HEK293 (cell line): ENCODE results near the gene PSMA7.

Experiments
- CTCF ChIA-PET: fragments of 350-600 bp; formaldehyde crosslinking; extraction: SDS; loops from one replicate; lab custom pipeline; 2021; ENCODE audit warnings: antibody characterized with exemption; lab: Yijun Ruan, JAX
- POLR2A ChIA-PET: fragments of 300-600 bp; formaldehyde crosslinking; extraction: SDS; loops from one replicate; lab custom pipeline; 2020; ENCODE audit warnings: antibody characterized with exemption, inconsistent platforms; lab: Yijun Ruan, JAX
- H3K27ac ChIP-seq: fragments of 200-500 bp; sonication (Bioruptor generic); 2 replicates; pipeline ENCODE4 v1.5.1; 2014; ENCODE audit warnings: low read depth, low read length, control low read depth, inconsistent platforms; ENCODE audit errors: extremely low read depth
- H3K36me3 ChIP-seq, 2 experiments: fragments of 200-500 bp in 1 of 2; sonication (Bioruptor generic) in 1 of 2; 1 replicate in 1 of 2; 2 replicates in 1 of 2; pipeline ENCODE4 v1.5.1; 2014 to 2017; ENCODE audit warnings: inconsistent platforms in 2 of 2, low read length in 2 of 2; ENCODE audit not compliant: control insufficient read depth in 2 of 2, insufficient read depth in 1 of 2
- H3K4me1 ChIP-seq: fragments of 200-500 bp; sonication (Bioruptor generic); 2 replicates; pipeline ENCODE4 v1.5.1; 2014; ENCODE audit warnings: mild to moderate bottlenecking, low read length, inconsistent platforms; ENCODE audit not compliant: control insufficient read depth, insufficient read depth
- H3K4me3 ChIP-seq: 2 replicates; pipeline ENCODE4 v1.5.1; 2011; ENCODE audit warnings: low read depth, mild to moderate bottlenecking, control low read depth, low read length, moderate library complexity
- H3K9me3 ChIP-seq: fragments of 200-500 bp; sonication (Bioruptor generic); 2 replicates; pipeline ENCODE4 v1.5.1; 2014; ENCODE audit warnings: low read depth, low read length, inconsistent platforms; ENCODE audit not compliant: control insufficient read depth, insufficient read depth
- EGR2 ChIP-seq: fragments of 450-650 bp; formaldehyde crosslinking; IDR thresholded peaks from 2 replicates; pipeline ENCODE4 v1.5.1; 2016; ENCODE audit warnings: low read depth, missing biosample characterization, missing genetic modification characterization
- GLI4 ChIP-seq: fragments of 450-650 bp; formaldehyde crosslinking; IDR thresholded peaks from 2 replicates; pipeline ENCODE4 v1.5.1; 2016; ENCODE audit warnings: missing biosample characterization, missing genetic modification characterization
- GLIS2 ChIP-seq: fragments of 450-650 bp; formaldehyde crosslinking; IDR thresholded peaks from 2 replicates; pipeline ENCODE4 v1.5.1; 2016; ENCODE audit warnings: missing biosample characterization, missing genetic modification characterization
- HIC1 ChIP-seq: fragments of 450-650 bp; formaldehyde crosslinking; IDR thresholded peaks from 2 replicates; pipeline ENCODE4 v1.5.1; 2016; ENCODE audit warnings: missing biosample characterization, missing genetic modification characterization
- KLF16 ChIP-seq: fragments of 450-650 bp; formaldehyde crosslinking; IDR thresholded peaks from 2 replicates; pipeline ENCODE4 v1.5.1; 2017; ENCODE audit warnings: missing biosample characterization, missing genetic modification characterization
- OSR2 ChIP-seq: fragments of 450-650 bp; formaldehyde crosslinking; IDR thresholded peaks from 2 replicates; pipeline ENCODE4 v1.5.1; 2016; ENCODE audit warnings: missing biosample characterization, missing genetic modification characterization
- ZFHX2 ChIP-seq: fragments of 450-650 bp; formaldehyde crosslinking; conservative IDR thresholded peaks from 2 replicates; pipeline ENCODE4 v1.5.1; 2016; ENCODE audit warnings: missing biosample characterization, missing genetic modification characterization
- ZNF10 ChIP-seq: fragments of 450-650 bp; formaldehyde crosslinking; IDR thresholded peaks from 2 replicates; pipeline ENCODE4 v1.5.1; 2017; ENCODE audit warnings: missing biosample characterization, missing genetic modification characterization
- ZNF132 ChIP-seq: fragments of 450-650 bp; formaldehyde crosslinking; IDR thresholded peaks from 2 replicates; pipeline ENCODE4 v1.5.1; 2017; ENCODE audit warnings: missing biosample characterization, missing genetic modification characterization, borderline replicate concordance
- ZNF16 ChIP-seq: fragments of 450-650 bp; formaldehyde crosslinking; IDR thresholded peaks from 2 replicates; pipeline ENCODE4 v1.5.1; 2016; ENCODE audit warnings: low read depth, missing biosample characterization, missing genetic modification characterization
- ZNF302 ChIP-seq: fragments of 450-650 bp; formaldehyde crosslinking; IDR thresholded peaks from 2 replicates; pipeline ENCODE4 v1.5.1; 2016; ENCODE audit warnings: missing biosample characterization, missing genetic modification characterization, low read depth
- ZNF391 ChIP-seq: fragments of 450-650 bp; formaldehyde crosslinking; IDR thresholded peaks from 2 replicates; pipeline ENCODE4 v1.5.1; 2016; ENCODE audit warnings: low read depth, missing biosample characterization, missing genetic modification characterization, borderline replicate concordance
- ZNF529 ChIP-seq: fragments of 450-650 bp; formaldehyde crosslinking; IDR thresholded peaks from 2 replicates; pipeline ENCODE4 v1.5.1; 2017; ENCODE audit warnings: missing genetic modification characterization, missing biosample characterization; ENCODE audit not compliant: insufficient replicate concordance
- ZNF610 ChIP-seq: fragments of 450-650 bp; formaldehyde crosslinking; IDR thresholded peaks from 2 replicates; pipeline ENCODE4 v1.5.1; 2016; ENCODE audit warnings: missing biosample characterization, missing genetic modification characterization, borderline replicate concordance
- ZNF629 ChIP-seq: fragments of 450-650 bp; formaldehyde crosslinking; IDR thresholded peaks from 2 replicates; pipeline ENCODE4 v1.5.1; 2017; ENCODE audit warnings: missing biosample characterization, missing genetic modification characterization
- ZNF658 ChIP-seq: fragments of 450-650 bp; formaldehyde crosslinking; IDR thresholded peaks from 2 replicates; pipeline ENCODE4; 2016; ENCODE audit warnings: missing biosample characterization, missing genetic modification characterization
- ZNF791 ChIP-seq: fragments of 450-650 bp; formaldehyde crosslinking; IDR thresholded peaks from 2 replicates; pipeline ENCODE4 v1.5.1; 2016; ENCODE audit warnings: missing biosample characterization, missing genetic modification characterization

Gene PSMA7

GRCh38 chr20:62159052-62159451 lies 15.9 kb upstream of the PSMA7 start:
- POLR2A ChIA-PET = no interaction called here
- TF ChIP-seq ZFHX2 (tag by site-specific recombination) (peak; percentile 48), ZNF610 (tag by site-specific recombination) (no peak), ZNF302 (tag by site-specific recombination) (no peak), ZNF791 (tag by site-specific recombination) (no peak), ZNF658 (tag by site-specific recombination) (no peak), EGR2 (tag by site-specific recombination) (peak; percentile 39; the same call in 1 of the 2 replicates), ZNF16 (tag by site-specific recombination) (no peak), GLIS2 (tag by site-specific recombination) (peak; percentile 57)
- TF ChIP-seq, all 188 proteins: peak for 3
- H3K4me3 ChIP-seq = no peak overlapping the region
- no peak overlapping the region for H3K27ac ChIP-seq
- H3K36me3 ChIP-seq = peaks cover 0 to 44% of the 10 kb centered on the region in 2 experiments; a peak in 2 of 3 replicates
- H3K9me3 ChIP-seq = no peaks in the 10 kb centered on the region
- CTCF ChIA-PET = interaction anchor here (0.7 kb wide), 1 partner anchor 94 kb away, joined by 3 read pairs; no protein-coding TSS in a partner anchor
- H3K4me1 ChIP-seq = no peaks in the 10 kb centered on the region

GRCh38 chr20:62158541-62158940 lies 15.3 kb upstream of the PSMA7 start:
- H3K4me1 ChIP-seq = no peaks in the 10 kb centered on the region
- H3K4me3 ChIP-seq = no peak overlapping the region
- H3K36me3 ChIP-seq = peaks cover 0 to 43% of the 10 kb centered on the region in 2 experiments; a peak in 2 of 3 replicates
- H3K27ac ChIP-seq = no peak overlapping the region
- no peaks in the 10 kb centered on the region for H3K9me3 ChIP-seq
- POLR2A ChIA-PET = no interaction called here
- TF ChIP-seq ZNF132 (tag by site-specific recombination) = no peak
- TF ChIP-seq GLI4 (tag by site-specific recombination) = no peak
- no peak for TF ChIP-seq KLF16 (tag by site-specific recombination)
- no peak for TF ChIP-seq ZNF10
- TF ChIP-seq OSR2 (tag by site-specific recombination) = no peak
- no peak for TF ChIP-seq ZNF629 (tag by site-specific recombination)
- TF ChIP-seq, all 188 proteins: peak for 0
- CTCF ChIA-PET = interaction anchor here (0.7 kb wide), 1 partner anchor 94 kb away, joined by 3 read pairs; no protein-coding TSS in a partner anchor

GRCh38 chr20:62158088-62158400 lies 14.8 kb upstream of the PSMA7 start:
- no peaks in the 10 kb centered on the region for H3K4me1 ChIP-seq
- H3K36me3 ChIP-seq = peaks cover 0 to 38% of the 10 kb centered on the region in 2 experiments; a peak in 2 of 3 replicates
- ChIA-PET POLR2A (no interaction called here), CTCF (no interaction called here)
- TF ChIP-seq GLIS2 (tag by site-specific recombination) (peak; percentile 4; the same call in 1 of the 2 replicates), ZNF16 (tag by site-specific recombination) (no peak)
- no peak overlapping the region for H3K4me3 ChIP-seq
- H3K9me3 ChIP-seq = no peaks in the 10 kb centered on the region
- no peak overlapping the region for H3K27ac ChIP-seq

GRCh38 chr20:62157387-62158087 lies 14.3 kb upstream of the PSMA7 start:
- ChIA-PET POLR2A (no interaction called here), CTCF (interaction anchor here (0.7 to 1.2 kb wide), 2 partner anchors 12 to 164 kb away, joined by 3 to 9 read pairs; no protein-coding TSS in a partner anchor)
- Histone ChIP-seq H3K27ac (no peak overlapping the region), H3K4me1 (no peaks in the 10 kb centered on the region), H3K9me3 (no peaks in the 10 kb centered on the region), H3K36me3 (peaks cover 0 to 33% of the 10 kb centered on the region in 2 experiments; a peak in 2 of 3 replicates), H3K4me3 (no peak overlapping the region)
- no peak for TF ChIP-seq ZNF529 (tag by site-specific recombination)
- TF ChIP-seq ZNF391 (tag by site-specific recombination) = no peak
- 0 out of 2 replicates have a peak, but pooled peaks have one; percentile 30 for TF ChIP-seq HIC1 (tag by site-specific recombination)
- TF ChIP-seq GLIS2 (tag by site-specific recombination) = peak; percentile 55
- no peak for TF ChIP-seq ZNF16 (tag by site-specific recombination)
- TF ChIP-seq, all 188 proteins: peak for 2
